SJSA1 (cell line): ENCODE results near the gene FAM222A. TPM values are rescaled to one million over a fixed set of nuclear protein-coding genes. Genes with fewer than 3 reads are reported as not detected.

Experiments used
- total RNA-seq: library from RNA; depleted of rRNA; stranded (reverse); fragments of >200 nt; shearing (Covaris generic); gene quantifications from 2 replicates; pipeline ENCODE4 v1.2.3, GENCODE V29; 2014; rRNA removed

Gene FAM222A
- total RNA-seq, 1 experiment from 2014 or later, result 7.8 TPM

Other genes with a start within 250 kb of the FAM222A start
- 25.2 and 33.0 TPM in 2 replicates for gene KCTD10, start 236.5 kb upstream of the FAM222A start, total RNA-seq
- gene UBE3B, start 236.2 kb upstream of the FAM222A start, total RNA-seq, result 3,976 and 4,080 TPM in 2 replicates
- 17.8 and 33.3 TPM in 2 replicates for gene MMAB, start 140.3 kb upstream of the FAM222A start, total RNA-seq
- gene MVK, start 140.0 kb upstream of the FAM222A start, total RNA-seq, result 16.7 and 18.1 TPM in 2 replicates
- 0.16 TPM in 1 of 2 replicates, not detected in the other for gene TRPV4, start 119.6 kb downstream of the FAM222A start, total RNA-seq
- 30.5 and 55.2 TPM in 2 replicates for gene GLTP, start 166.7 kb downstream of the FAM222A start, total RNA-seq
- gene TCHP, start 186.4 kb downstream of the FAM222A start, total RNA-seq, result 28.6 and 43.9 TPM in 2 replicates